Mesenchymal stem cell (in vitro differentiated cells and primary cell): Measurements from ENCODE around the gene ALG3.

Experiments
- DNase-seq: peaks from one replicate; pipeline ENCODE4 v3.0.0-alpha.2; 2013
- H2AFZ ChIP-seq: one replicate; pipeline ENCODE4 v1.6.1; 2013; ENCODE audit warnings: low read depth, mild to moderate bottlenecking, control low read depth, inconsistent platforms, low read length, moderate library complexity
- H2AK5ac ChIP-seq: 2 replicates; pipeline ENCODE4 v1.6.1; 2013; ENCODE audit warnings: low read length, moderate library complexity, mild to moderate bottlenecking, inconsistent platforms; ENCODE audit not compliant: severe bottlenecking
- H2BK120ac ChIP-seq: one replicate; pipeline ENCODE4 v1.6.1; 2013; ENCODE audit warnings: low read depth, mild to moderate bottlenecking, inconsistent platforms, low read length, moderate library complexity
- H2BK12ac ChIP-seq, 2 experiments: one replicate each; pipeline ENCODE4 v1.6.1; 2013; ENCODE audit warnings: inconsistent platforms in 2 of 2, low read length in 2 of 2, mild to moderate bottlenecking in 2 of 2, moderate library complexity in 2 of 2, control low read depth in 1 of 2
- H2BK15ac ChIP-seq: one replicate; pipeline ENCODE4 v1.6.1; 2013; ENCODE audit warnings: mild to moderate bottlenecking, low read depth, inconsistent platforms; ENCODE audit not compliant: poor library complexity, severe bottlenecking
- H2BK5ac ChIP-seq: 2 replicates; pipeline ENCODE4 v1.6.1; 2013; ENCODE audit warnings: low read depth, mild to moderate bottlenecking, low read length, control low read depth, inconsistent platforms; ENCODE audit not compliant: poor library complexity, severe bottlenecking
- H3K14ac ChIP-seq, 2 experiments: one replicate each; pipeline ENCODE4 v1.6.1; 2013; ENCODE audit warnings: inconsistent platforms in 2 of 2, low read length in 2 of 2, control low read depth in 1 of 2, mild to moderate bottlenecking in 1 of 2, moderate library complexity in 1 of 2
- H3K18ac ChIP-seq, 2 experiments: one replicate each; pipeline ENCODE4 v1.6.1; 2013; ENCODE audit warnings: inconsistent platforms in 2 of 2, low read length in 2 of 2, control low read depth in 1 of 2, low read depth in 1 of 2, mild to moderate bottlenecking in 1 of 2
- H3K23ac ChIP-seq, 2 experiments: one replicate each; pipeline ENCODE4 v1.6.1; 2013; ENCODE audit warnings: inconsistent platforms in 2 of 2, low read length in 2 of 2, mild to moderate bottlenecking in 2 of 2, moderate library complexity in 2 of 2, control low read depth in 1 of 2
- H3K27ac ChIP-seq: 2 replicates; pipeline ENCODE4 v1.5.1; 2013; ENCODE audit warnings: mild to moderate bottlenecking, moderate library complexity, low read length, control low read depth, inconsistent platforms; ENCODE audit not compliant: poor library complexity, severe bottlenecking
- H3K27me3 ChIP-seq, 2 experiments: 2 replicates each; pipeline versions ENCODE4 v1.6.1 to v1.7.0; 2013; ENCODE audit warnings: low read length in 2 of 2, mild to moderate bottlenecking in 2 of 2, moderate library complexity in 2 of 2, control low read depth in 1 of 2, inconsistent platforms in 1 of 2; ENCODE audit not compliant: control insufficient read depth in 1 of 2, insufficient read depth in 1 of 2
- H3K36me3 ChIP-seq, 2 experiments: 2 replicates each; pipeline versions ENCODE4 v1.6.1 to v1.7.0; 2013; ENCODE audit warnings: low read length in 2 of 2, control low read depth in 1 of 2, inconsistent platforms in 1 of 2, low read depth in 1 of 2, mild to moderate bottlenecking in 1 of 2; ENCODE audit not compliant: insufficient read depth in 2 of 2, control insufficient read depth in 1 of 2
- H3K4ac ChIP-seq, 2 experiments: one replicate each; pipeline ENCODE4 v1.6.1; 2013; ENCODE audit warnings: inconsistent platforms in 2 of 2, low read length in 2 of 2, mild to moderate bottlenecking in 2 of 2, moderate library complexity in 2 of 2, control low read depth in 1 of 2, low read depth in 1 of 2
- H3K4me1 ChIP-seq: 2 replicates; pipeline ENCODE4 v1.6.1; 2013; ENCODE audit warnings: low read depth, low read length, control low read depth; ENCODE audit not compliant: control insufficient read depth, insufficient read depth
- H3K4me2 ChIP-seq: 2 replicates; pipeline ENCODE4 v1.6.1; 2013; ENCODE audit warnings: low read length, mild to moderate bottlenecking, inconsistent platforms; ENCODE audit not compliant: poor library complexity, severe bottlenecking
- H3K4me3 ChIP-seq, 2 experiments: 2 replicates each; pipeline versions ENCODE4 v1.5.1 to v1.7.0; 2013; ENCODE audit warnings: low read length in 2 of 2, mild to moderate bottlenecking in 2 of 2, control low read depth in 1 of 2, low read depth in 1 of 2; ENCODE audit not compliant: insufficient read depth in 1 of 2
- H3K79me1 ChIP-seq: replicated peaks from 2 replicates; pipeline ENCODE4 v1.6.1; 2013; ENCODE audit warnings: mild to moderate bottlenecking, control low read depth, low read length, inconsistent platforms; ENCODE audit not compliant: poor library complexity, severe bottlenecking
- H3K9ac ChIP-seq: 2 replicates; pipeline ENCODE4 v1.7.0; 2013; ENCODE audit warnings: mild to moderate bottlenecking, low read length, moderate library complexity
- H3K9me3 ChIP-seq: 2 replicates; pipeline ENCODE4 v1.7.0; 2013; ENCODE audit warnings: mild to moderate bottlenecking, low read length; ENCODE audit not compliant: control insufficient read depth
- H4K8ac ChIP-seq: one replicate; pipeline ENCODE4 v1.6.1; 2013; ENCODE audit warnings: inconsistent platforms, mild to moderate bottlenecking, low read length, moderate library complexity
- H4K91ac ChIP-seq: one replicate; pipeline ENCODE4 v1.6.1; 2013; ENCODE audit warnings: mild to moderate bottlenecking, low read length, inconsistent platforms
- WGBS: methylation state at CpG from one replicate; pipeline ENCODE4 v1.1.7; 2013; ENCODE audit warnings: mixed read lengths; 5-methylcytosine and 5-hydroxymethylcytosine counted together

ALG3 gene

DNA sequence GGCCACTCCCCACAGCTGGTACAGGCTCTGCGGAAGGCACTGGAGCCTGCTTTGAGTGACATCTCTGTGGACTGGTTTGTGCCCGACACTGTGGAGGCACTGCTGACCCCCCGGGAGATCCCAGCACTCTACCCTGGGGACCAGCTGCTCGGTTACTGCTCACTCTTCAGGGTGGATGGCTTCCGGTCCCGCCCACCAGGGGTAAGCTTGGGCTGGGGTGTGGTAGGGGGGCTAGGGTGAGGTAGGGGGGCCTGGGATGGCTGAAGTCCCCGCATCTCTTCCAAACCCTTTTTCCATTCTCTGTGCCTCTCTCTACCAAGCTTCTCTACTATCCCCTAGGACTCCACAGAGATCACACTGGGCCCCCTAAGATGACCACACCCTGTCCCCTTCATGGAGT, 11.6 kb downstream of the ALG3 start:
- H2BK15ac ChIP-seq: no peak overlapping the region
- H3K79me1 ChIP-seq: no peaks in the 10 kb centered on the region
- no peak overlapping the region for H3K4ac ChIP-seq
- H3K4me2 ChIP-seq: no peak overlapping the region
- H2AFZ ChIP-seq: no peak overlapping the region
- H3K27ac ChIP-seq: no peak overlapping the region
- H2AK5ac ChIP-seq: no peak overlapping the region
- H2BK5ac ChIP-seq: no peak overlapping the region
- H4K8ac ChIP-seq: no peak overlapping the region
- no peak overlapping the region for H3K23ac ChIP-seq
- 89% methylated on average over 4 of the region's 7 CpGs for WGBS
- H3K9me3 ChIP-seq: no peaks in the 10 kb centered on the region
- H3K9ac ChIP-seq: no peak overlapping the region
- no peak overlapping the region for H2BK120ac ChIP-seq
- H3K4me3 ChIP-seq: no peak overlapping the region
- H3K4me1 ChIP-seq: peaks cover 7% of the 10 kb centered on the region
- DNase-seq: no peak
- no peak overlapping the region for H3K14ac ChIP-seq
- no peak overlapping the region for H2BK12ac ChIP-seq
- H4K91ac ChIP-seq: no peak overlapping the region
- H3K36me3 ChIP-seq: peaks cover 3 to 15% of the 10 kb centered on the region in 2 experiments
- H3K18ac ChIP-seq: no peak overlapping the region
- peaks cover 18 to 52% of the 10 kb centered on the region in 2 experiments for H3K27me3 ChIP-seq

DNA sequence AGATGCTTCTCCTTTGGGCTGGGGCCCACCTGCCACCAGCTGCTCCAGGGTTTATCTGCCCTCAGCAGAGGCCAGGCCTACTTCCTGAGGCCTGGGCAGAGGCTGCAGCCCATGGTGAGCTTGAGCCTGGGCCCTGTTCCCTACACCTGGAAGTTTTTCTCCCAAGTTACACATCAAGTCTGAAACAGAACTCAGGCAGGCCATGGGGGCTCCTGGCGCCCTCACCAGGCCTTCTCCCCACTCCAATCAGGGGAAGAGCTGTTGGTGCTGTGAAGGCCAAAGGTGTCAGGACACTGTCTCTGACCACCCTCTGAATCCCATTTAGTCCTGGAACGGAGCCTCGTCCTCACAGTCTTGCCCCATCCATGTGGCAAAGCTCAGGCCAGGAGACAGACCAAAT, 12.1 kb downstream of the ALG3 start:
- no peak overlapping the region for H2BK12ac ChIP-seq

DNA sequence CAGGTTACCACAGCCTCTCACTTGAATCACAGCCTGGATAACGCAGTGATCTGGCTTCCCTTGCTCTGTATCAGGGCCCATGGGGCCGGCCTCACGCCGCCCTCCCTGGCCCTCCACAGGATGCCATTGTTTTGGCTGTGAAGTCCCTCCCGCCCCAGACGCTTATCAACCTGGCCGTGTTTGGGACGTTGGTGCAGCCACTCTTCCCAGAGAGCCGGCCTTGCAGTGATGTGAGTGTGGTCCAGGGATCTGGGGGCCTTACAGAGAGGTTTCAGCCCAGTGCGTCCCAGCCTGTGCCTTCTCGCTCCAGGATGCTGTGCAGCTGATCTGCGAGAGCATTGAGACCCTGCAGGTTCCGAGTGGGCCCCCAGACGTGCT, 12.7 kb downstream of the ALG3 start:
- Histone ChIP-seq H3K36me3 (peaks cover 0 to 3% of the 10 kb centered on the region in 2 experiments), H3K14ac (no peak overlapping the region), H4K91ac (no peak overlapping the region), H2BK12ac (no peak overlapping the region), H3K9me3 (no peaks in the 10 kb centered on the region), H2AK5ac (no peak overlapping the region), H2BK5ac (no peak overlapping the region), H3K79me1 (no peaks in the 10 kb centered on the region), H4K8ac (no peak overlapping the region), H3K4me2 (no peak overlapping the region), H3K23ac (no peak overlapping the region), H2AFZ (no peak overlapping the region), H2BK120ac (no peak overlapping the region), H3K27ac (no peak overlapping the region), H2BK15ac (no peak overlapping the region), H3K9ac (no peak overlapping the region), H3K27me3 (peaks cover 30 to 64% of the 10 kb centered on the region in 2 experiments), H3K4ac (no peak overlapping the region), H3K4me3 (no peak overlapping the region), H3K4me1 (peaks cover 7% of the 10 kb centered on the region), H3K18ac (no peak overlapping the region)
- 66% methylated on average over 14 of the region's 14 CpGs for WGBS
- no peak for DNase-seq

More for the DNA sequence above, 12.1 kb downstream of the ALG3 start:
- no peak overlapping the region for H3K9ac ChIP-seq
- no peaks in the 10 kb centered on the region for H3K9me3 ChIP-seq
- no peak overlapping the region for H3K18ac ChIP-seq
- no peak overlapping the region for H3K27ac ChIP-seq
- H2AFZ ChIP-seq: no peak overlapping the region
- peaks cover 0 to 10% of the 10 kb centered on the region in 2 experiments for H3K36me3 ChIP-seq
- no peak overlapping the region for H3K14ac ChIP-seq
- H3K27me3 ChIP-seq: peaks cover 24 to 58% of the 10 kb centered on the region in 2 experiments
- H3K23ac ChIP-seq: no peak overlapping the region
- H3K4me3 ChIP-seq: no peak overlapping the region
- no peak overlapping the region for H2BK5ac ChIP-seq
- 79% methylated on average over 2 of the region's 3 CpGs for WGBS
- no peak overlapping the region for H2AK5ac ChIP-seq
- H4K8ac ChIP-seq: no peak overlapping the region
- H2BK15ac ChIP-seq: no peak overlapping the region
- H2BK120ac ChIP-seq: no peak overlapping the region
- H3K4me1 ChIP-seq: peaks cover 7% of the 10 kb centered on the region
- no peak overlapping the region for H3K4me2 ChIP-seq
- H3K4ac ChIP-seq: no peak overlapping the region
- no peak overlapping the region for H4K91ac ChIP-seq
- H3K79me1 ChIP-seq: no peaks in the 10 kb centered on the region
- DNase-seq: no peak

DNA sequence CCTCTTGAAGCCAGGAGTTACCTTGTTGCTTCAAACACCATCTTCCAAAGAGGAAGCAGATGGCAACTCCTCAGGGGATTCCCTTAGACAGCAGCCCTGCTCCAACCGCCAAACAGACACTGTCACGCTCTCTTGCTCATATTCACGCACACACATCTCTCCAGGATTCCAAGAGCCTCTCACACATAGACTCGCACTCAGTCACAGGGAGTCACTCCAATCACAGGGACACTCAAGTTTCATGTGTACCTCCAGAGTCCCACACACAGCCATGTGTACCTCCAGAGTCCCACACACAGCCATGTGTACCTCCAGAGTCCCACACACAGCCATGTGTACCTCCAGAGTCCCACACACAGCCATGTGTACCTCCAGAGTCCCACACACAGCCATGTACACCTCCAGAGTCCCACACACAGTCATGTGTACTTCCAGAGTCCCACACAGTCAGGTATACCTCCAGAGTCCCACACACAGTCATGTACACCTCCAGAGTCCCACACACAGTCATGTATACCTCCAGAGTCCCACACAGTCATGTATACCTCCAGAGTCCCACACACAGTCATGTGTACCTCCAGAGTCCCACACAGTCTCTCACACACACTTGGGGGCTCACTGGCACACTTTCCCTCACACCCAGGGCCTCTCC, 13.3 kb downstream of the ALG3 start:
- H3K79me1 ChIP-seq: no peaks in the 10 kb centered on the region
- H4K8ac ChIP-seq: no peak overlapping the region
- no peak overlapping the region for H2AK5ac ChIP-seq
- DNase-seq: no peak
- no peaks in the 10 kb centered on the region for H3K9me3 ChIP-seq
- H3K27ac ChIP-seq: no peak overlapping the region
- H2AFZ ChIP-seq: no peak overlapping the region
- no peaks in the 10 kb centered on the region for H3K36me3 ChIP-seq
- no peak overlapping the region for H3K18ac ChIP-seq
- no peak overlapping the region for H3K4ac ChIP-seq
- H2BK5ac ChIP-seq: no peak overlapping the region
- no peak overlapping the region for H4K91ac ChIP-seq
- no peak overlapping the region for H3K4me3 ChIP-seq
- no peak overlapping the region for H2BK15ac ChIP-seq
- H3K23ac ChIP-seq: no peak overlapping the region
- whole genome bisulfite sequencing: 86% methylated on average over 4 of the region's 4 CpGs
- no peak overlapping the region for H2BK12ac ChIP-seq
- no peak overlapping the region for H3K14ac ChIP-seq
- no peak overlapping the region for H3K9ac ChIP-seq
- H3K4me2 ChIP-seq: no peak overlapping the region
- peaks cover 33 to 68% of the 10 kb centered on the region in 2 experiments for H3K27me3 ChIP-seq
- peaks cover 11% of the 10 kb centered on the region for H3K4me1 ChIP-seq
- no peak overlapping the region for H2BK120ac ChIP-seq
